Putamen (tissue), 1 donor: ENCODE measurements around the gene SLC3A2.

ENCODE experiments used
- DNase-seq: peaks from one replicate; pipeline ENCODE4 v3.0.0-alpha.2; 2016; ENCODE audit warnings: low spot score

Gene SLC3A2

DNA sequence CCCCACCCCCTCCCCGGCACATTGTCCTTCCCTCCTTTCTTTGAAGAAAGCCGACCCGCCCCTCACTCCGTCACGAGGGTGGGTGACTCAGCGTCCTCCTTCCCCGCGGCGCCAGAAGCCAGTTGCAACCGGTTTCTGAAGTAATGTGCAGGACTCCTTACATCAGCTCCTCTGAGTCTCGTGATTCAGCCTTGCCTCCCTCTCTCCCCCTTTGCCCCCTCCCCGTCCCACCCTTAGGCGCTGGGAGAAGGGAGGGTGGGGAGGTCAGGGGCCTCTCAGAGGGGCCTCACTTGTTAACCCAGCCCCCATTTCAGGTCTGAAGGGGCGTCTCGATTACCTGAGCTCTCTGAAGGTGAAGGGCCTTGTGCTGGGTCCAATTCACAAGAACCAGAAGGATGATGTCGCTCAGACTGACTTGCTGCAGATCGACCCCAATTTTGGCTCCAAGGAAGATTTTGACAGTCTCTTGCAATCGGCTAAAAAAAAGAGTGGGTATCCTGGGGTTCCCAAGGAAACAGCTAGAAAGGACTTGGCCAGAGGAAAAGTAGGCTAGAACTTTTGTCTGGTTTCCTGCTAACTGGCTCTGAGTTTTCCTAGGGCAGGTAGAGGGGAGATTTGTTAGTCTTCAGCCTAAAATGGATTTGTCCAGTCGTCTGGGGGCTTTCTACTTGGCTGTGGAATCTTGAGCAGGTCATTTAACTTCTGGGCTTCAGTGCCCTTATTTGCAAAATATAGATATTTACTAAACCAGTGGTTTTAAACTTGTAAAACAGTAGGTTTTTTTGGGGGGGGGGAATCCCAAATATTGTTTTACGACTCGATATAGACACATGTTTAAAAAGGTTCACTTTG, 1.1 kb downstream of the SLC3A2 start:
- DNase-seq: peak; percentile 89

DNA sequence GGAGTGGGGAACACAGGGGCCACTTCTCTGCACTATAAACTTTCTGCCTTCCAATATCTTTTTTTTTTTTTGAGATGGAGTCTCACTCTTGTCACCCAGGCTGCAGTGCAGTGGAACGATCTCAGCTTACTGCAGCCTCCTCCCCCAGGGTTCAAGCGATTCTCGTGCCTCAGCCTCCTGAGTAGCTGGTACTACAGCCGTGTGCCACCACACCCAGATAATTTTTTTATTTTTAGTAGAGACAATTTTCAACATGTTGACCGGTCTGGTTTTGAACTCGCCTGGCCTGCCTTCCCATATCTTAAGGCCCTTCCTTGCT, 1.7 kb downstream of the SLC3A2 start:
- no peak for DNase-seq

- no peak for DNase-seq
Observed at GRCh38 chr11:62882788-62883501, 2.2 kb downstream of the SLC3A2 start.

DNA sequence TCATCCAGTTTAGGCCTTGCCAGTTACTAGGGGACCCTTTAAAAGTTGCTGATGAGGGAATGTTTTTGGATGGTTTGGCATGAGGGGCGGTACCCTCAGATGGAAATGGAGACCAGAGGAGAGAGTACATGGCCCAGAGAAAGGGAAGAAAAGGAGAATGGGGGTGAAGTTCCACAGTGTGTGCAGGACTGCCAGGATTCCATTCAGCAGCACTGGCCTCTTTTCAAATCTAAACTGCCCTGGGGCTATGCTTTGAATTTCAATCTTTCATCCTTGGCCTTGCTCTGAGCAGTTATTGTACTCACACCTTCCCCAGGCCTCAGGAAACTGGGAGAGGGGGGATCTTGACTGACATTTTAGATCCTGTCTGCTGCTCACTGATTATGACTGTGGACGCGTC, 3.0 kb downstream of the SLC3A2 start:
- DNase-seq: no peak

GRCh38 chr11:62885137-62885750, 4.5 kb downstream of the SLC3A2 start:
- no peak for DNase-seq

DNA sequence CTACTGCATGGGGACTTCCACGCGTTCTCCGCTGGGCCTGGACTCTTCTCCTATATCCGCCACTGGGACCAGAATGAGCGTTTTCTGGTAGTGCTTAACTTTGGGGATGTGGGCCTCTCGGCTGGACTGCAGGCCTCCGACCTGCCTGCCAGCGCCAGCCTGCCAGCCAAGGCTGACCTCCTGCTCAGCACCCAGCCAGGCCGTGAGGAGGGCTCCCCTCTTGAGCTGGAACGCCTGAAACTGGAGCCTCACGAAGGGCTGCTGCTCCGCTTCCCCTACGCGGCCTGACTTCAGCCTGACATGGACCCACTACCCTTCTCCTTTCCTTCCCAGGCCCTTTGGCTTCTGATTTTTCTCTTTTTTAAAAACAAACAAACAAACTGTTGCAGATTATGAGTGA, 7.7 kb downstream of the SLC3A2 start:
- no peak for DNase-seq

DNA sequence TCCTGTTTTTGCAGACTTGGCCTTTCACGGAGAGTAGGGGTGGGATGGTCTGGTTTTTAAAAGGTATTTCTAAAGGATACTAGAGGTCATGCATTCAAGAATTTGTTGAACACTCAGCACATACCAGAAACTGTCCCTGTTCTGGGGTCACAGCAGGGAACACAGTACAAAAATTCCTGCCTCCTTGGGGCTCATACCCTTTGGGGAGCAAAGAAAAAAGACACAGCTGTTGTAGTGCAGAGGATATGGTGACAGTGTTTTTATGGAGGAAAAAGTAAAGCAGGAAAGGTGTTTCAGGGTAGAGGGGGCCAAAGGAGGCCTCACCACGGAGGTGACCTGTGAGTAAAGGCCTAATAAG, 8.4 kb downstream of the SLC3A2 start:
- DNase-seq: no peak

DNA sequence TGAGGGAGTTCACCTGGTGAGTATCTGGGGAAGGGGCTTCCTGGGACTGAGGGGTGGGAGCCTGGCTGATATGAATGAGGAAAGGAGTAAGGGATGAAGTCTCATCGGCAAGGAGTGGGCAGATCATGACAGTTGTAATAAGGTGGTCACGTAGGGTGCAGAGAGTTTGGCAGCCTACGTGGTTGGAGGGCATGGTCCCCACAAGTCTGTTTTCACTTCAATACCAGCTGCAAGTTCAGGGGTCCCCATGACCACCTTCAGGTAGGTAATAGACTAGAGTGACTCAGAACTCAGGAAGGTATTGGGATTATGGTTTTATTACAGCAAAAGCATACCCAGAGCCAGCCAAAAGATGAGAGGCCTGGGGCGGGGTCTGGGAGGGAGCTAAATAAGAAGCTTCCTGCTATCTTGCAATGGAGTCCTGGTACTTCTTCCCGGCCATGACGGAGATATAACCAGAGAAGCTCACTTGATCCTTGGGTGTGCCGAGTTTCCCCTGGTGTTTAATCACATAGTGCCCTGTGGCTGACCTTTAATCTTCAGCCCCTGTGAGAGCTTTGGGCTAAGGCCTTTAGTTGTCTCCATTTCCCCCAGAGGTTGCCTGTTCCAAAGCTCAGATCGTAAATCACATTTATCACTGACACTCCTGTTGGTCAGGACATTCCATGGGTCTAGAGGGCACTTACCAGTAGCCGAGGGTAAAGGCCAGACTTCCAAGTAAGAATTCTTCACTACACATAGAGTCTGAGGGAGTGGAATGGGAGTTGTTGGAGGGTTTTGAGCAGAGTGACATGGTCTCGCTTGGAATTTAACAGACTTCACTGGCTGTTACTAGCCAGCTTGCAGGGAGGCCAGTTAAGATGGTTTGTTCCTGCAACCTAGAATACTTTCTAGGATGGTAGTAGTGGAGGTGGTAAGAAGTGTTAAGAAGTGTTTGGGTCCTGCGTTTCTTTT, 9.1 kb downstream of the SLC3A2 start:
- no peak for DNase-seq

- no peak for DNase-seq
Observed at GRCh38 chr11:62892077-62892922, 11.6 kb downstream of the SLC3A2 start.

- DNase-seq: no peak
Observed at GRCh38 chr11:62895501-62895900, 14.8 kb downstream of the SLC3A2 start.

GRCh38 chr11:62896049-62896448, 15.4 kb downstream of the SLC3A2 start:
- no peak for DNase-seq

DNA sequence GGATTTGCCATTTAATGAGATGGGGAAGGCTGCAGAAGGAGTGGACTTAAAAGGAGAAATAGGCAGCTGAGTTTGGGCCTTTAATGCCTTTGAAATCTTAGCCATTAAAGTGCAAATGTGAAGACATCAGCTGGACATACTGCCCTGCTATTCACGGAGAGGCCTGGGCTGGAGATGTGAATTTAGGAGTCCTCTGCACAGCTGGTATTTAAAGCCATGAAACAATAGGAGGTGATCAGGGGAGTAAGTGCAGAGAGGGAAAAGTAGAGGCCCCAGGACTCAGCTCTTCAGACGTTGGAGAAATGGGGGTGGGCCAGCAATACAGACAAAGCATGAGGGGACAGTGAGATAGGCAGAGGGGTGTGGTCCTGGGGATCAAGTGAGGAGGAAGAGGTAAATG, 16.6 kb downstream of the SLC3A2 start:
- no peak for DNase-seq

GRCh38 chr11:62898027-62898426, 17.3 kb downstream of the SLC3A2 start:
- DNase-seq: no peak

DNA sequence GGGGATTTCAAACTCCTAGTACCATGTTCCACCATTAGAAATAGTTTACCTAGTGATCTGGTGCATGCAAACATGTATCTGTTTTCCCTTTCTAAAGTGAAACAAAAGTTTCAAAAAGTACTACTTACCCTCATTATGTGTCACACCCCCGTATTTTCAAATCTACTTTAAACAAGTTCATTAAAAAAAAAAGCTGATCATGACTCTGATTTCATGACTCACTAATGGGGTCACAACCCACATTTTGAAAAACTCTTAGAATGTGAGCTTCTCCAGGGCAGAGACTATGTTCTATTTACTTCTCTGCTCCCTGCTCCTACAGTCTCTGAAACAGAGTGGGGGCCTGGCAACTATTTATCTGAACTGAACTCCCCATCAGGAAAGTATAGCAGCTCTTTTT, 22.2 kb downstream of the SLC3A2 start:
- no peak for DNase-seq

DNA sequence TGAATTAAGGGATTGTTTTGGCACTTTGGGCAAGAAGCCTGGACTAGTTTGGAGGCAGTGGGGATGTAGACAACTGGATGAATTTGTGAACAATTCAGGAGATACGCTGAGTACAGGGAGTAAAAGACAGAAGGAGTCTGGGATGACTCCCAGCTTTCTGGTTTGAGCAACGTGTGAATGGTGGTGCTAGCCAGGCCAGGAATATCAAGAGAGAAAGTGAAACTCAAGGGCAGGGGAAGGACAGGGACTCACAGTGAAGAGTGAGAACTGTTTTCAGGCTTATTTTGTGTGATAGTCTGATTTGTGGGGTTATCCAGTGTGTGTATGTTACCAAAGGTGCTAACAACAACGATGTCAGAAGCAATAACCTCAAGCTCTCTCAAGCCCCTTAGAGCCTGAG, 24.6 kb downstream of the SLC3A2 start:
- DNase-seq: no peak

DNA sequence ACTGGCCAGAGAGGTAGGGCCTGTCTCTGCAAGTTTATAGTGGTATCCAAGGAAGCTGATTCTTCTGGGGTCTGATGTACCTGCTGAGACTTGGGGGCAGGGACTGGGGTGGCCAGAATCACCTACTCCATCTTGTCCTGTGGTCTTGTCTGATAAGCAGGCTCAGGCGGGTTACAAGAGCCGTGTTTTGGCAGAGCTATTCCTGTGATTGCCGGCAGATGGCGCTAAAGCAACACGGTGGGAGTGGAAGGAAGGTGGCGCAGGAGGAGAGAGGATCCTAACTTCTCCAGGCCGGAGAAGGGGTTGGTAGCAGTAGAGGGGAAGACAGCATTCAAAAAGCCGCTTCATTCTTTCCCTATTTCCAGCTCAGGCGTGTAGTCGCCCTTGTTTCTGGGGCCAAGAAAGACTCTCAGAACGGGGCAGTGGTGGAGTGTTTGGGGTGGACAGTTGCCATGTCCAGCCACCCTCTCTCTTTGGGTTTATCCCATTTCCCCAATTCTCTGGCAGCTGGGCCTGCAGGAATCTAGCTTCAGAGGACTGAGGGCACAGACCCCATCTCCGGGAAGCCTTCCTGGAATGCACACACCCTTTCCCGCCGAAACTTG, 25.3 kb downstream of the SLC3A2 start:
- peak; percentile 82 for DNase-seq

DNA sequence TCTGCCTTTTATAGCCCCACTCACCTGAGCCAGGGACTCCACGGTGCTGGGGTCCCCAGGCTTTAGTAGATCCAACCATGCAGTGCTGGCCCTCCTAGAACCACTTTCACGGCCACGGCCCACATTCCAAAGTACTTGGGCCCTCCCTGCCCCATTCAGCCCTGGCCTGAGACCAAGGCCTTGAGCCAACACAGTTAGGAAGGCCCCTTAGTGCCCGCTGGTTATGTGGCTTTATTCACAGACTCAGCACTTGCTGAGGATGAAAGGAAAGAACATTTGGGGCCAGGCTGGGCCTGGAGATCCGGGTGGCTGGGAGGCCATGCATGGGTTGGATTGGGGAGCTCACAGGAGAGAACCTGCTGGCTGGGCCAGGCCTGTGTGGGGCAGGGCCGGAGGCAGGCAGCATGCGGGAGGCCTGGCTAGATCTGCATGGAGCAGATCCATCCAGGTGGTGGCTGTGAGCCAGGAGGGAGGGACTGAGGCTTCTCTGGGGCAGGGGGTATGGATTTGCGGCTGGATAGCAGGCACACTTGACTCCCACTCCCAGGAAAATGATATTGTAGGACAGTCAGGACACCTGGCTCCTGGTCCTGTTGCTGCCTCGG, 27.9 kb downstream of the SLC3A2 start:
- DNase-seq: no peak

- no peak for DNase-seq
Observed at GRCh38 chr11:62909107-62909894, 28.6 kb downstream of the SLC3A2 start.

DNA sequence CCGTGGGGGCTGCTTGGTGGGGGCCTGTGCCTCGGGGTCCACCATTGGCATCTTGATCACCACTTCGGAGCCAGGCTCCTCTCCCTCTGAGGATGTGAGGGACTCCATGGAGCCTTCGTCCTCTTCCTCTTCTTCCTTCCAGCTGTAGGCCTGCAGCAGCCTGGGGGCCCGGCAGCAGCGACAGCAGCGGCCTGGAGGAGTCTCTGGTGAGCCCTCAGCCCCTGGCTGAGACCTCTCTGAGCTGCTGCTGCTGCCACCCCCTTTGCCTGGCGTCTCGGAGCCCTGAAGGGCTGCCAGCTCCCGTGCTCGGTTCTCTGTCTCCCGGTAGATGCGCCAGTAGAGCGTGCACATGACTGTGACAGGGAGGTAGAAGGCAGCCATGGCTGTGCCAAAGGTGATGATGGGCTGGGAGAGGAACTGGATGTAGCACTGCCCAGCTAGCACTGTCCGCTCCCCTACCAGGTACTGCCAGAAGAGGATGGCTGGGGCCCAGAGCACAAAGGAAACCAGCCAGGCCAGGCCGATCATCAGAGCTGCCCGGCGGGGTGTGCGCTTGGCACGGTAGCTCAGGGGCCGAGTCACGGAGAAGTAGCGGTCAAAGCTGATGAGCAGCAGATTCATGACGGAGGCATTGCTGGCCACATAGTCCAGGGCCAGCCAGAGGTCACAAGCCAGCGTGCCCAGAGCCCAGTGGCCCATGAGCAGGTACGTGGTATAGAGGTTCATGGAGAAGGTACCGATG, 29.6 kb downstream of the SLC3A2 start:
- no peak for DNase-seq
